ENCODE results near the gene OPA1. TPM values are rescaled to one million over a fixed set of nuclear protein-coding genes. Genes with fewer than 3 reads are reported as not detected.

The OPA1 gene
- total and polyA plus RNA-seq, 4 donors, result 13.2 to 54.5 (median 33.4) TPM

DNA sequence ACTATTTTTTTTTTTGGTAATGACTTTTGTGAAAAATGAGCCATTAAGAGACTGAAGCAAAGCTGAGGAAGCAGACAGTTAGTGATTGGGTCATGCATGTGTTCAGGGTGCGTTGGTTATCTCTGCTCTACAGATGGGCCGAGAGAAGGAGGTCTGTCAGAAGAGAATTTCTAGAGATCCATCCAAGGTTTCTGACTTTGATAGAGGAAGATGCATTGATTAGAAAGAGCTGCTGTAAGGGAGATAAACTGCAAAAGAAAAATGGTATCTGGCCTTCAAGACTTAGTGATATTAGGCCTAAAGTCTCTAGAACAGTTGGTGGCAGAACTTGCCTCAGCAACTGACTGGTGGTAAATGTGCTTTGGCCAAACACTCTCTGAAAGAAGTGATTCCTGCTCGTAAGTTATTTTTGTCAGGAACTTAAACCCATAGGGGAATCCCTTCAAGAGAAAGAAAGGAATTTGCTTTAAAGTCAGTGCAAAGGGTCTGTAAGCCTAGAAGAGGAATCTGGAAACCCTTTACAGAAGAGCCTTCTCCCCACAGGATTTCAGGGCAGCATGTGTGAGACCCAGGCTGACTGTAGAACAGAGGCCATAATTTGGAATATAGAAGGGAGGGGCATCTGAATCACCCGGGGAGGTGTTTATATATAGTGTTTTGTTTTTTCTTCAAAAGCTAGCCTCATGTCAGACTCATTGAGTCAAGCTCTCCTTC is 67.8 kb downstream of the OPA1 start:
- DNase-seq (ENCODE audit: low spot score), result no peak
- TF ChIP-seq, protein P1, sequence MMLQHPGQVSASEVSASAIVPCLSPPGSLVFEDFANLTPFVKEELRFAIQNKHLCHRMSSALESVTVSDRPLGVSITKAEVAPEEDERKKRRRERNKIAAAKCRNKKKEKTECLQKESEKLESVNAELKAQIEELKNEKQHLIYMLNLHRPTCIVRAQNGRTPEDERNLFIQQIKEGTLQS (IDR thresholded peaks at IDR 0.05), result no peak
- TF ChIP-seq FOXA2 (IDR thresholded peaks at IDR 0.05), result no peak
- TF ChIP-seq NR2F2 (IDR thresholded peaks at IDR 0.05), result no peak
- TF ChIP-seq YY1 (IDR thresholded peaks at IDR 0.05), result no peak
- TF ChIP-seq, protein P2, sequence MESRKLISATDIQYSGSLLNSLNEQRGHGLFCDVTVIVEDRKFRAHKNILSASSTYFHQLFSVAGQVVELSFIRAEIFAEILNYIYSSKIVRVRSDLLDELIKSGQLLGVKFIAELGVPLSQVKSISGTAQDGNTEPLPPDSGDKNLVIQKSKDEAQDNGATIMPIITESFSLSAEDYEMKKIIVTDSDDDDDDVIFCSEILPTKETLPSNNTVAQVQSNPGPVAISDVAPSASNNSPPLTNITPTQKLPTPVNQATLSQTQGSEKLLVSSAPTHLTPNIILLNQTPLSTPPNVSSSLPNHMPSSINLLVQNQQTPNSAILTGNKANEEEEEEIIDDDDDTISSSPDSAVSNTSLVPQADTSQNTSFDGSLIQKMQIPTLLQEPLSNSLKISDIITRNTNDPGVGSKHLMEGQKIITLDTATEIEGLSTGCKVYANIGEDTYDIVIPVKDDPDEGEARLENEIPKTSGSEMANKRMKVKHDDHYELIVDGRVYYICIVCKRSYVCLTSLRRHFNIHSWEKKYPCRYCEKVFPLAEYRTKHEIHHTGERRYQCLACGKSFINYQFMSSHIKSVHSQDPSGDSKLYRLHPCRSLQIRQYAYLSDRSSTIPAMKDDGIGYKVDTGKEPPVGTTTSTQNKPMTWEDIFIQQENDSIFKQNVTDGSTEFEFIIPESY (IDR thresholded peaks at IDR 0.05), result no peak
- TF ChIP-seq RXRA (IDR thresholded peaks at IDR 0.05), result no peak
- TF ChIP-seq, protein P3, sequence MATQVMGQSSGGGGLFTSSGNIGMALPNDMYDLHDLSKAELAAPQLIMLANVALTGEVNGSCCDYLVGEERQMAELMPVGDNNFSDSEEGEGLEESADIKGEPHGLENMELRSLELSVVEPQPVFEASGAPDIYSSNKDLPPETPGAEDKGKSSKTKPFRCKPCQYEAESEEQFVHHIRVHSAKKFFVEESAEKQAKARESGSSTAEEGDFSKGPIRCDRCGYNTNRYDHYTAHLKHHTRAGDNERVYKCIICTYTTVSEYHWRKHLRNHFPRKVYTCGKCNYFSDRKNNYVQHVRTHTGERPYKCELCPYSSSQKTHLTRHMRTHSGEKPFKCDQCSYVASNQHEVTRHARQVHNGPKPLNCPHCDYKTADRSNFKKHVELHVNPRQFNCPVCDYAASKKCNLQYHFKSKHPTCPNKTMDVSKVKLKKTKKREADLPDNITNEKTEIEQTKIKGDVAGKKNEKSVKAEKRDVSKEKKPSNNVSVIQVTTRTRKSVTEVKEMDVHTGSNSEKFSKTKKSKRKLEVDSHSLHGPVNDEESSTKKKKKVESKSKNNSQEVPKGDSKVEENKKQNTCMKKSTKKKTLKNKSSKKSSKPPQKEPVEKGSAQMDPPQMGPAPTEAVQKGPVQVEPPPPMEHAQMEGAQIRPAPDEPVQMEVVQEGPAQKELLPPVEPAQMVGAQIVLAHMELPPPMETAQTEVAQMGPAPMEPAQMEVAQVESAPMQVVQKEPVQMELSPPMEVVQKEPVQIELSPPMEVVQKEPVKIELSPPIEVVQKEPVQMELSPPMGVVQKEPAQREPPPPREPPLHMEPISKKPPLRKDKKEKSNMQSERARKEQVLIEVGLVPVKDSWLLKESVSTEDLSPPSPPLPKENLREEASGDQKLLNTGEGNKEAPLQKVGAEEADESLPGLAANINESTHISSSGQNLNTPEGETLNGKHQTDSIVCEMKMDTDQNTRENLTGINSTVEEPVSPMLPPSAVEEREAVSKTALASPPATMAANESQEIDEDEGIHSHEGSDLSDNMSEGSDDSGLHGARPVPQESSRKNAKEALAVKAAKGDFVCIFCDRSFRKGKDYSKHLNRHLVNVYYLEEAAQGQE (IDR thresholded peaks at IDR 0.05), result no peak
- no peak for TF ChIP-seq HNF4A (conservative IDR thresholded peaks at IDR 0.05)
- no peak for TF ChIP-seq HNF4G (IDR thresholded peaks at IDR 0.05)
- no peak for TF ChIP-seq RAD21 (IDR thresholded peaks at IDR 0.05)
- TF ChIP-seq TAF1 (conservative IDR thresholded peaks at IDR 0.05), result no peak
- no peak for TF ChIP-seq JUND (IDR thresholded peaks at IDR 0.05)
- TF ChIP-seq, protein P4, sequence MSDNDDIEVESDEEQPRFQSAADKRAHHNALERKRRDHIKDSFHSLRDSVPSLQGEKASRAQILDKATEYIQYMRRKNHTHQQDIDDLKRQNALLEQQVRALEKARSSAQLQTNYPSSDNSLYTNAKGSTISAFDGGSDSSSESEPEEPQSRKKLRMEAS (IDR thresholded peaks at IDR 0.05), result no peak
- TF ChIP-seq EGR1 (IDR thresholded peaks at IDR 0.05; ENCODE audit: low read depth in 2 of 2), result no peak
- TF ChIP-seq, protein P5, sequence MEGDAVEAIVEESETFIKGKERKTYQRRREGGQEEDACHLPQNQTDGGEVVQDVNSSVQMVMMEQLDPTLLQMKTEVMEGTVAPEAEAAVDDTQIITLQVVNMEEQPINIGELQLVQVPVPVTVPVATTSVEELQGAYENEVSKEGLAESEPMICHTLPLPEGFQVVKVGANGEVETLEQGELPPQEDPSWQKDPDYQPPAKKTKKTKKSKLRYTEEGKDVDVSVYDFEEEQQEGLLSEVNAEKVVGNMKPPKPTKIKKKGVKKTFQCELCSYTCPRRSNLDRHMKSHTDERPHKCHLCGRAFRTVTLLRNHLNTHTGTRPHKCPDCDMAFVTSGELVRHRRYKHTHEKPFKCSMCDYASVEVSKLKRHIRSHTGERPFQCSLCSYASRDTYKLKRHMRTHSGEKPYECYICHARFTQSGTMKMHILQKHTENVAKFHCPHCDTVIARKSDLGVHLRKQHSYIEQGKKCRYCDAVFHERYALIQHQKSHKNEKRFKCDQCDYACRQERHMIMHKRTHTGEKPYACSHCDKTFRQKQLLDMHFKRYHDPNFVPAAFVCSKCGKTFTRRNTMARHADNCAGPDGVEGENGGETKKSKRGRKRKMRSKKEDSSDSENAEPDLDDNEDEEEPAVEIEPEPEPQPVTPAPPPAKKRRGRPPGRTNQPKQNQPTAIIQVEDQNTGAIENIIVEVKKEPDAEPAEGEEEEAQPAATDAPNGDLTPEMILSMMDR (IDR thresholded peaks at IDR 0.05; ENCODE audit: low read depth, low read length, missing input control), result no peak
- TF ChIP-seq GABPA (IDR thresholded peaks at IDR 0.05 in 1 of 2, conservative IDR thresholded peaks at IDR 0.05 in 1 of 2), result no peak
- TF ChIP-seq SP1 (IDR thresholded peaks at IDR 0.05), result no peak
- no peak for TF ChIP-seq FOXA1 (IDR thresholded peaks at IDR 0.05)
- Histone ChIP-seq H3K4me3 (ENCODE audit: low read depth in 1 of 3, low read length in 3 of 3) (no peak overlapping the region), H3K9ac (ENCODE audit: low read depth in 1 of 2, low read length in 2 of 2) (no peak overlapping the region), H3K27ac (ENCODE audit: low read depth in 1 of 2, low read length in 2 of 2) (no peak overlapping the region), H3K9me3 (ENCODE audit: control insufficient read depth in 4 of 4, low read length in 3 of 4) (no peaks in the 10 kb centered on the region), H3K27me3 (ENCODE audit: control insufficient read depth in 4 of 4, insufficient read depth in 4 of 4, low read length in 3 of 4) (no peaks in the 10 kb centered on the region), H3K36me3 (ENCODE audit: control insufficient read depth in 4 of 4, insufficient read depth in 3 of 4, low read depth in 1 of 4, low read length in 3 of 4) (peaks cover 0 to 37% (median 9%) of the 10 kb centered on the region in 4 donors), H3K4me1 (ENCODE audit: control insufficient read depth in 4 of 4, insufficient read depth in 4 of 4, low read length in 3 of 4) (peaks cover 0 to 26% (median 10%) of the 10 kb centered on the region in 4 donors)
- 92% methylated on average over 4 of the region's 4 CpGs for WGBS
